ENCODE measurements around the gene SLC10A3.

Gene SLC10A3

GRCh38 chrX:154440623-154441357, 49.6 kb downstream of the SLC10A3 start:
- no peak for DNase-seq (ENCODE audit: low spot score)

GRCh38 chrX:154439841-154440240, 50.6 kb downstream of the SLC10A3 start:
- DNase-seq (ENCODE audit: low spot score), result no peak

- DNase-seq (ENCODE audit: low spot score), result no peak
These were observed 52.2 kb downstream of the SLC10A3 start for GRCh38 chrX:154437971-154438893.
